GM12892 (cell line): ENCODE measurements around the gene GMIP.

Experiments
- POLR2A ChIP-seq: IDR thresholded peaks from 2 replicates; pipeline ENCODE4 v1.6.1; 2011; ENCODE audit warnings: low read depth, low read length, control low read depth
- TAF1 ChIP-seq: IDR thresholded peaks from 2 replicates; pipeline ENCODE4 v1.6.1; 2011; ENCODE audit warnings: low read depth, mild to moderate bottlenecking, control low read depth, low read length, borderline replicate concordance

- TF ChIP-seq TAF1 (no peak), POLR2A (no peak)
Measured at GRCh38 chr19:19636573-19637185, 6.8 kb downstream of the GMIP start.
